Skeletal muscle satellite cell (primary cell): ENCODE measurements around the gene ZNF691.
"Not testable (repeated sequence)": the region's sequence is repeated elsewhere in the genome, so short reads cannot be mapped to it uniquely, and the experiment has no call there.

ENCODE experiments used
- H3K27me3 ChIP-seq: 2 replicates; pipeline ENCODE4 v1.7.0; 2013; ENCODE audit warnings: low read length; ENCODE audit not compliant: control insufficient read depth, insufficient read depth
- H3K36me3 ChIP-seq: 2 replicates; pipeline ENCODE4 v1.7.0; 2013; ENCODE audit warnings: mild to moderate bottlenecking, control low read depth, low read length; ENCODE audit not compliant: insufficient read depth
- H3K4me1 ChIP-seq: 2 replicates; pipeline ENCODE4 v1.7.0; 2013; ENCODE audit warnings: low read length; ENCODE audit not compliant: control insufficient read depth, insufficient read depth
- H3K4me2 ChIP-seq: 2 replicates; pipeline ENCODE4 v1.7.0; 2013; ENCODE audit warnings: mild to moderate bottlenecking, low read length
- H3K4me3 ChIP-seq: 2 replicates; pipeline ENCODE4 v1.7.0; 2013; ENCODE audit warnings: low read length
- H3K9ac ChIP-seq: 2 replicates; pipeline ENCODE4 v1.7.0; 2013; ENCODE audit warnings: mild to moderate bottlenecking, low read depth, low read length, moderate library complexity
- H3K9me3 ChIP-seq: replicated peaks from 2 replicates; pipeline ENCODE4 v1.7.0; 2013; ENCODE audit warnings: mild to moderate bottlenecking, control low read depth, low read length

ZNF691 gene

DNA sequence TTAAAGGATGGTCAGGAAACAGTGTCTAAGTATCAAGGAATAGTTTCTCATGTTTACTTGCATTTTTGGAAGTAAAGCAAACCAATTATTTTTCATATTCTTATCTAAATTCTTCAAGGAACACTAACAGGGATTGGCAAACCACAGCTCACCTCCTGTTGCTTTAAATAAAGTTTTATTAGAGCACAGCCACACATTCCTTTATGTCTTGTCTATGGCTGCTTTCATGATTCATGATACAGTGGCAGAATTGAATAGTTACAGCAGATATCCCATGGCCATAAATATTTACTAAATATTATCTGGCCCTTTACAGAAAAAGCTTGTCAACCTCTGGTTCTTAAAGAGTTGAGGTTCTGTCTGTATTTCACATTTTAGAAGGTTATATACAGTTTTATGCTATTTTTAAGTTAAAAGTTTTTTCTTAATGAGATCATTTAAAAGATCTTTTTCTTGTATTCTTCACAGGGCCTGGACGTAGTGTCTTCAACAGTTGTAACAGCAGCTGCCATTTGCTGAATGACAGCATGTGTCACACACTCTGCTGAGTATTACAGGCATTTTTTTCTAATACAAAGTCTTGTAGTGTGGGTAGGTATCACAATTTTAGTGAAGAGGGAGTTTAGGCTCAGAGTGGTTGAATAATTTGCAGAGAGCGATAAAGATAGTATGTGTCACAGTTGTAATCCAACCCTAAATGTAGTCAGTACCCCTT is 2.6 kb downstream of the ZNF691 start:
- H3K9ac ChIP-seq = no peak overlapping the region
- H3K4me2 ChIP-seq = no peak overlapping the region
- peaks cover 23% of the 10 kb centered on the region for H3K36me3 ChIP-seq
- no peaks in the 10 kb centered on the region for H3K9me3 ChIP-seq
- no peaks in the 10 kb centered on the region for H3K27me3 ChIP-seq
- no peak overlapping the region for H3K4me3 ChIP-seq
- H3K4me1 ChIP-seq = peaks cover 15% of the 10 kb centered on the region

DNA sequence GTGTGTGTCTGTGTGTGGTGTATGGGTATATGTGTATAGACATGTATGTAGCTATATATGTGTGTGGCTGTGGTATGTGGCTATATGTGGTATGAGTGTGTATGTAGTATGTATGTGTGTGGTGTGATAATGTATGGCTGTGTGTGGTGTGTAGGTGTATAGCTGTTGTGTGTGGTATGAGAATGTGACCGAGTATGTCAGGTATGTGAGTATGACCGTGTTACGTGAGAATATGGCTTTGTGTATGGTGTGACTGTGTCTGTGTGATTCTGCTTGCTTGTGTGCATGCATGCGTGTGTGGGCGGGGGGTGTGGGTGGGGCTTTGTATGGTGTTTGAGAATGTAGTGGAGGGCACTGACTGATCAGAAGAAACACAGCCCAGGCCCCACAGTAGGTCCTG is 3.5 kb downstream of the ZNF691 start:
- H3K27me3 ChIP-seq = no peaks in the 10 kb centered on the region

DNA sequence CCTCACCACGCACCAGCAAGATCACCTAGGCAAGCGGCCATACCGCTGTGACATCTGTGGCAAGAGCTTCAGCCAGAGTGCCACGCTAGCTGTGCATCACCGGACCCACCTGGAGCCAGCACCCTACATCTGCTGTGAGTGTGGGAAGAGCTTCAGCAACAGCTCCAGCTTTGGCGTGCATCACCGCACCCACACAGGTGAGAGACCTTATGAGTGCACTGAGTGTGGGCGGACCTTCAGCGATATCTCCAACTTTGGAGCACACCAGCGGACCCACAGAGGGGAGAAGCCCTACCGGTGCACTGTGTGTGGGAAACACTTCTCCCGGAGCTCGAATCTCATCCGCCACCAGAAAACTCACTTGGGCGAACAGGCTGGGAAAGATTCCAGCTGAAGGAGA is 5.0 kb downstream of the ZNF691 start:
- no peaks in the 10 kb centered on the region for H3K27me3 ChIP-seq
- H3K4me2 ChIP-seq = no peak overlapping the region
- no peak overlapping the region for H3K4me3 ChIP-seq
- peaks cover 11% of the 10 kb centered on the region for H3K4me1 ChIP-seq
- no peak overlapping the region for H3K9ac ChIP-seq
- peaks cover 23% of the 10 kb centered on the region for H3K36me3 ChIP-seq
- H3K9me3 ChIP-seq = no peaks in the 10 kb centered on the region

More for the DNA sequence above, 3.5 kb downstream of the ZNF691 start:
- Histone ChIP-seq H3K4me2 (no peak overlapping the region), H3K9me3 (no peaks in the 10 kb centered on the region), H3K4me3 (no peak overlapping the region), H3K36me3 (peaks cover 23% of the 10 kb centered on the region), H3K4me1 (peaks cover 11% of the 10 kb centered on the region), H3K9ac (no peak overlapping the region)

DNA sequence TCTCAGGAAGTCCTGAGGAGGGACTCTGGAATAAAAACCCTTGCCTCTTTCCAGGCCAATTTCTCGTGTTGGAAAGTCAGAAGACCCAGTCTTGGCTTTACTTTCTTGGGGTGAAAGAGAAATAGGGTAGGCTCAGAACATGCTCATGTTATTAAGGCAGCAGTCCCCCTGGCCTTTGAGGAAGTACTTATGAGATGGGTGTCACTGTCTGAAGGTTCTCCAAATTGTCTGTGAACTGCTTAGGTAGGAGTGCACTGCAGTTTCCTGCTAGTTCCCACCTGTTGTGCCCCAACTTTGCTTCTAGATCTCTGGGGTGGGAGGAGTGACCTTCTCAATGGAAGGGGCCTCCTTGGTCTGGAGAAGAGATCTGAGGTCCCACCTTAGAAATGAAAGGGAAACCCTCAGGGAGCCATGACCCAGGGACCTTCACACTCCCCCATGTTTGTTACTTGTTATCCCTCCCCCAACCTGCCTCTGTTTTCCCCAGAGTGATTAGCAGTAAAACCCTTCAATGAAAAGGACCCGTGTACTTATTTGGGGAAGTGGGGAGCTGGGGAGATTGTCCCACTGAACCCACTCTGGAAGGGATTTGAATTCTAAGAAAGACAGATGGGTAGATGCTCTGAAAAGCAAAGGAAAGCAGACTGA is 5.7 kb downstream of the ZNF691 start:
- Histone ChIP-seq H3K4me3 (no peak overlapping the region), H3K36me3 (peaks cover 23% of the 10 kb centered on the region), H3K4me2 (no peak overlapping the region), H3K9ac (no peak overlapping the region), H3K4me1 (peaks cover 10% of the 10 kb centered on the region), H3K9me3 (no peaks in the 10 kb centered on the region), H3K27me3 (no peaks in the 10 kb centered on the region)

DNA sequence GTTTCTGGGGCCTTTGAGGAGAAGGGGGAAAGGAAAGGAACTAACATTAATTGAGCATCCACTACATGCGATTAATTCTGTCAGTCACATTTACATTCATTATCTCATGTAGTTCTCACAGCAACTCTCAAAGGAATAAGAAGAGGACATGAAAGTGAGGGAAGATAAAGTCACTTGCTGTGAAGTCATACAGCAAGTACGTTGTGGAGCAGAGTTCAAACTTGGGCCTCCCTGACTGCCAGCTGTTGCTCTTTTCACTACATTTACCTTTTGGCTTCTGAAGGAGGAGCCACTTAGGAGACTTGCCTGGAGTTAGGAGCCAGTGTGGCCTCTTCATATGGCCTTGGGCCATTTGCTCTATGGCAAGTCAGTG is 6.2 kb downstream of the ZNF691 start:
- Histone ChIP-seq H3K9ac (no peak overlapping the region), H3K27me3 (no peaks in the 10 kb centered on the region), H3K4me1 (peaks cover 5% of the 10 kb centered on the region), H3K36me3 (peaks cover 23% of the 10 kb centered on the region), H3K4me2 (no peak overlapping the region), H3K9me3 (no peaks in the 10 kb centered on the region), H3K4me3 (no peak overlapping the region)

DNA sequence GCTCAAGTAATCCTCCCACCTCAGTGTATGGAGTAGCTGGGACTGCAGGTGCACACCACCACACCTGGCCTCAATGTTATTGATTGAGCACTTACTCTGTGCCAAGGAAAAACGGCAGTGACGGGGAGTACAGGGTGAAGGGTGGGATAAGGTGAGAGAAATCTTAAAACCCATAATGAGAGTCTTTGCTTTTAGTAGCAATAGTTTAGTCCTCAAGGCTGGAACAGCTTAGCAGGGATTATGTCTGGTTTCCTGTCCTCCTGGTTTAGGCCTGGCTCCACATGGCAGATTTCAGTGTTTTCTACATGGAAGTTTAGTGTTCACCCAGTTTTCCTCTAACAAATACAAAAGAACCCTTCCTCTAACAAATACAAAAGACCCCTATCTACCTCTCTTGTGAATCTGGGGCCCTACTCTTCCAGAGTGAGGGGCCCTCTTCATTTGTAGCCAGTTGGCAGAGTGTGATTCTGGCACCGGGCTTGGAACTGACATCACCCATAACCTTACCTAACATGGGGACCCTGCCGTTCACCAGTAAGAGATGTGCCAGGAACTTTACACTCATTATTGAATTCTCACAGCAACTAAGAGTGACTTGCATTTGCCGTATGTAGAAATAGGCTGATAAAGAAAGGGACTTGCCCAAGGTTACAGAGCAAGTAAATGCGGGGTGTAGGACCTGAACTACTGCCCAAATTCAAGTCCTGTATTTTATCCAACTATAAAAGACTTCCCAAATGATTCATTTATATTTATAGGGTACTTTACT is 6.9 kb downstream of the ZNF691 start:
- Histone ChIP-seq H3K27me3 (no peaks in the 10 kb centered on the region), H3K4me1 (no peaks in the 10 kb centered on the region), H3K9ac (no peak overlapping the region), H3K9me3 (no peaks in the 10 kb centered on the region), H3K36me3 (peaks cover 23% of the 10 kb centered on the region), H3K4me3 (no peak overlapping the region), H3K4me2 (no peak overlapping the region)

DNA sequence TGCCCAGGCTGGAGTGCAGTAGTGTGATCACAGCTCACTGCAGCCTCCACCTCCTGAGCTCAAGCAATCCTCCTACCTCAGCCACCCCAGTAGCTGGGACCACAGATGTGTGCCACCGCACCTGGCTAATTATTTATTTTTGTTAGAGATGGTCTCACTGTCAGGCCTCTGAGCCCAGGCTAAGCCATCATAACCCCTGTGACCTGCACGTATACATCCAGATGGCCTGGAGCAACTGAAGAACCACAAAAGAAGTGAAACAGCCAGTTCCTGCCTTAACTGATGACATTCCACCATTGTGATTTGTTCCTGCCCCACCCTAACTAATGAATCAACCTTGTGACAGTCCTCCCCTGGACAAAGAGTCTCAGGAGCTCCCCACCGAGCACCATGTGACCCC is 10.1 kb downstream of the ZNF691 start:
- H3K4me3 ChIP-seq, H3K36me3 ChIP-seq, H3K9ac ChIP-seq, H3K4me1 ChIP-seq, H3K4me2 ChIP-seq, H3K9me3 ChIP-seq, H3K27me3 ChIP-seq: not testable (repeated sequence)

DNA sequence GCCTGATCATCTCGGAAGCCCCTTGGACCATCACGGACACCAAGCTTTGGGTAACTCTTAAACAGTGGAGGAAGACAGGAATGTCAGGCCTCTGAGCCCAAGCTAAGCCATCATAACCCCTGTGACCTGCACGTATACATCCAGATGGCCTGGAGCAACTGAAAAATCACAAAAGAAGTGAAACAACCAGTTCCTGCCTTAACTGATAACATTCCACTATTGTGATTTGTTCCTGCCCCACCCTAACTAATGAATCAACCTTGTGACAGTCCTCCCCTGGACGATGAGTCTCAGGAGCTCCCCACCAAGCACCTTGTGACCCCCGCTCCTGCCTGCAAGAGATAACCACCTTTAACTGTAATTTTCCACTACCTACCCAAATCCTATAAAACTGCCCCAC is 13.0 kb downstream of the ZNF691 start:
- not testable (repeated sequence) for H3K4me1 ChIP-seq, H3K9me3 ChIP-seq, H3K9ac ChIP-seq, H3K36me3 ChIP-seq, H3K4me3 ChIP-seq, H3K4me2 ChIP-seq
- peaks cover 12% of the 10 kb centered on the region for H3K27me3 ChIP-seq

DNA sequence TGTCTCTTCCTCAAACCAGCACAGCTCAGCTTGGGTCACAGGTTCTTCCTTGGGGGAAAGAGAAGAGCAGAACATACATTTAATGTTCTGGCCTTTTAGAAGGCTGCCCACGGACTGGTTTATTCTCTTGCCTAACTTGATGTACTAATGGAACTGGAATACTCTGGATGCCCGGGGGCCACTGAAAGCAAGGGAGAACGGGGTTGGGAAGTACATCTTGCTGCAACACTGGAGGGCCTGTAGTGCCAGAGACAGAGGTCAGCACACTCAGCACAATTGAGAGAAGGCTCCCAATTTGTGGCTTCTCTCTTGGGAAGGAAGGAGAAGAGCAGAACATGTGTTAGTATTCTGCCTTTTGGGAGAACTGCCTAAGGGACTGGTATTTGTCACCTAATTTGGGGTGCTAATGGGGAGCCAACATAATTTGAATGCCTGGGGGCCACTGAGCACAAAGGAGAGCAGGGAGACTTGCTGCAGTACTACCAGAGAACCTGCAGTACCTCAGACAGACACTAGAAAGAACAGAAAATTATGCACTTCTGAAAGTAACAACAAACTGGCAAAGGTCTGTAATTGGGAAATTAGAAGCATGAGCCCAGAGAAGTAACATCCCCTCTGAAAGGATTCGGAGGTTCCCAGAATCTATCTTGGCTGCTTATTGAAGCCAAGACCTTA is 14.1 kb downstream of the ZNF691 start:
- Histone ChIP-seq H3K36me3 (no peaks in the 10 kb centered on the region), H3K9me3 (no peaks in the 10 kb centered on the region), H3K4me3 (no peak overlapping the region), H3K9ac (no peak overlapping the region), H3K4me2 (no peak overlapping the region), H3K4me1 (no peaks in the 10 kb centered on the region), H3K27me3 (peaks cover 17% of the 10 kb centered on the region)

DNA sequence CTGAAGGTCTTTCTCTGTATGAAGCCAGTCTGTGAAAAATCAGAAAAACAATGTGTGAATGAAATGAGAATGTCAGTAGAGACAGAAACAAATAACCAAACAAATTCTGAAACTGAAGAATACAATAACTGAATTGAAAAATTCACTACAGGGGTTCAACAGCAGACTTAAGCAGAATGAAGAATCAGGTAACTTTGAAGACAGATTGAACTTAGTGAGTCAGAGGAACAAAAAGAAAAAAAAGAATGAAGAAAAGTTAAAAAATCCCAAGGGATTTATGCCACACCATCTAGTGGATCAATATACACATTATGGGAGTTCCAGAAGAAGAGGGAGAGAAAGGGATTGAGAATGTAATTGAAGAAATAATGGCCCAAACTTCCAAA is 14.6 kb downstream of the ZNF691 start:
- Histone ChIP-seq H3K4me1 (no peaks in the 10 kb centered on the region), H3K4me2 (no peak overlapping the region), H3K4me3 (no peak overlapping the region), H3K27me3 (peaks cover 22% of the 10 kb centered on the region), H3K36me3 (no peaks in the 10 kb centered on the region), H3K9me3 (no peaks in the 10 kb centered on the region), H3K9ac (no peak overlapping the region)

DNA sequence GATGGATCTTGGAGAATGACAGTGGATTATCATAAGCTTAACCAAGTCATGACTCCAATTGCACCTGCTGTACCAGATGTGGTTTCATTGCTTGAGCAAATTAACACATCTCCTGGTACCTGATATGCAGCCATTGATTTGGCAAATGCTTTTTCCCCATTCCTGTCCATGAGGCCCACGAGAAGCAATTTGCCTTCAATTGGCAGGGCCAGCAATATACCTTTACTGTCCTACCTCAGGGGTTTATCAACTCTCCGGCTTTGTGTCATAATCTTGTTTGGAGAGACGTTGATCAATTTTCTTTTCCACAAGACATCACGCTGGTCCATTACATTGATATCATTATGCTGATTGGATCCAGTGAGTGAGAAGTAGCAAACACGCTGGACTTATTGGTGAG is 20.1 kb downstream of the ZNF691 start:
- no peaks in the 10 kb centered on the region for H3K4me1 ChIP-seq
- H3K36me3 ChIP-seq = no peaks in the 10 kb centered on the region
- no peak overlapping the region for H3K4me3 ChIP-seq
- no peak overlapping the region for H3K4me2 ChIP-seq
- H3K27me3 ChIP-seq = peaks cover 28% of the 10 kb centered on the region
- H3K9ac ChIP-seq = no peak overlapping the region
- no peaks in the 10 kb centered on the region for H3K9me3 ChIP-seq
